MCF 10A (cell line): ENCODE results near the gene ABCB8. TPM values are rescaled to one million over a fixed set of nuclear protein-coding genes. Genes with fewer than 3 reads are reported as not detected.

ENCODE experiments used
- BruUV-seq: library from RNA; stranded (reverse); fragments of 400-500 nt; replicated peaks from 2 replicates; lab custom pipeline; 2021; lab: Mats Ljungman, UMichigan
- CTCF ChIA-PET: fragments of 300-600 bp; sonication (Branson Sonifier 250); formaldehyde crosslinking; extraction: SDS; loops from one replicate; lab custom pipeline; 2021; ENCODE audit warnings: antibody characterized with exemption, inconsistent platforms; lab: Yijun Ruan, JAX
- POLR2A ChIA-PET: fragments of 300-600, 350-650 bp; sonication (Branson Sonifier 250); formaldehyde crosslinking; extraction: SDS; loops from one replicate; lab custom pipeline; 2020; ENCODE audit warnings: antibody characterized with exemption, inconsistent platforms; lab: Yijun Ruan, JAX
- DNase-seq: peaks from one replicate; pipeline ENCODE4 v3.0.0-alpha.2; 2018; ENCODE audit not compliant: unreplicated experiment
- H3K27ac Mint-ChIP-seq: one replicate; pipeline ENCODE4 v1.8.0; 2022; ENCODE audit warnings: mild to moderate bottlenecking, low read depth, mixed read lengths; ENCODE audit not compliant: unreplicated experiment
- H3K27me3 Mint-ChIP-seq: one replicate; pipeline ENCODE4 v1.8.0; 2022; ENCODE audit warnings: mixed read lengths; ENCODE audit not compliant: insufficient read depth, unreplicated experiment
- H3K36me3 Mint-ChIP-seq: one replicate; pipeline ENCODE4 v1.8.0; 2022; ENCODE audit warnings: mild to moderate bottlenecking, moderate library complexity, mixed read lengths; ENCODE audit not compliant: insufficient read depth, unreplicated experiment
- H3K4me1 Mint-ChIP-seq: one replicate; pipeline ENCODE4 v1.8.0; 2022; ENCODE audit warnings: mixed read lengths; ENCODE audit not compliant: insufficient read depth, unreplicated experiment
- H3K4me3 Mint-ChIP-seq: one replicate; pipeline ENCODE4 v1.8.0; 2022; ENCODE audit warnings: mild to moderate bottlenecking, moderate library complexity, mixed read lengths; ENCODE audit not compliant: unreplicated experiment
- H3K9me3 Mint-ChIP-seq: one replicate; pipeline ENCODE4 v1.8.0; 2022; ENCODE audit warnings: mixed read lengths; ENCODE audit not compliant: unreplicated experiment
- CTCF ChIP-seq: fragments of 200-600 bp; IDR thresholded peaks from one replicate; pipeline ENCODE4 v1.8.0; 2022; ENCODE audit warnings: antibody characterized with exemption, mild to moderate bottlenecking; ENCODE audit not compliant: unreplicated experiment
- intact Hi-C: fragments of 100-400 bp; cut with micrococcal nuclease; formaldehyde crosslinking; loops from 2 replicates; pipeline ENCODE4 v1.14.1; 2022
- total RNA-seq: library from RNA; stranded (reverse); gene quantifications from 2 replicates; pipeline ENCODE4 v1.2.3, GENCODE V29; 2022

ABCB8 gene
- total RNA-seq, 1 experiment from 2014 or later, result 73.4 TPM

GRCh38 chr7:151047976-151048815 is 19.9 kb downstream of the ABCB8 start, which contains the start of gene ASIC3:
Gene ASIC3 (plus strand): TSS chr7:151048531. CDS start chr7:151048886, 355 bp downstream.
- intact Hi-C loops, result no loop called here
- H3K36me3 Mint-ChIP-seq, result peaks cover 8% of the 10 kb centered on the region
- no TSS peak for BruUV-seq
- ChIA-PET POLR2A (interaction anchor here (1.1 kb wide), 1 partner anchor 20 kb away, joined by 4 read pairs; the partner anchor contains the start of gene ABCB8), CTCF (interaction anchor here (1.5 kb wide), 1 partner anchor 63 kb away, joined by 4 read pairs; no protein-coding TSS in a partner anchor)
- DNase-seq, result no peak
- peaks cover 10% of the 10 kb centered on the region for H3K4me1 Mint-ChIP-seq
- H3K27ac Mint-ChIP-seq, result peak within 1 kb of the TSS; percentile 50
- TF ChIP-seq CTCF, result no peak
- H3K27me3 Mint-ChIP-seq, result no peaks in the 10 kb centered on the region
- H3K4me3 Mint-ChIP-seq, result no peak within 1 kb of the TSS
- no peaks in the 10 kb centered on the region for H3K9me3 Mint-ChIP-seq

- H3K36me3 Mint-ChIP-seq, result peaks cover 8% of the 10 kb centered on the region
- intact Hi-C loops, result no loop called here
- DNase-seq, result no peak
- H3K4me1 Mint-ChIP-seq, result peaks cover 10% of the 10 kb centered on the region
- no TSS peak for BruUV-seq
- H3K27me3 Mint-ChIP-seq, result no peaks in the 10 kb centered on the region
- no peak overlapping the region for H3K4me3 Mint-ChIP-seq
- no peaks in the 10 kb centered on the region for H3K9me3 Mint-ChIP-seq
- TF ChIP-seq CTCF, result no peak
- ChIA-PET CTCF (no interaction called here), POLR2A (no interaction called here)
- no peak overlapping the region for H3K27ac Mint-ChIP-seq
Observed at GRCh38 chr7:151048911-151049463, 20.7 kb downstream of the ABCB8 start.

GRCh38 chr7:151051108-151051507 is 22.9 kb downstream of the ABCB8 start:
- ChIA-PET POLR2A (no interaction called here), CTCF (interaction anchor here (0.5 to 1.2 kb wide), 3 partner anchors 18 to 251 kb away, joined by 4 to 6 read pairs (median 5); partner anchors contain the start of gene CHPF2)
- Mint-ChIP-seq H3K27me3 (no peaks in the 10 kb centered on the region), H3K27ac (no peak overlapping the region), H3K4me1 (peaks cover 10% of the 10 kb centered on the region), H3K9me3 (no peaks in the 10 kb centered on the region), H3K36me3 (no peaks in the 10 kb centered on the region), H3K4me3 (no peak overlapping the region)
- intact Hi-C loops, result no loop called here
- BruUV-seq, result no TSS peak
- peak; percentile 31 for DNase-seq
- TF ChIP-seq CTCF, result no peak

- no peak for TF ChIP-seq CTCF
- Mint-ChIP-seq H3K27ac (no peak overlapping the region), H3K9me3 (no peaks in the 10 kb centered on the region), H3K27me3 (no peaks in the 10 kb centered on the region), H3K36me3 (no peaks in the 10 kb centered on the region), H3K4me3 (no peak overlapping the region), H3K4me1 (peaks cover 10% of the 10 kb centered on the region)
- intact Hi-C loops, result no loop called here
- BruUV-seq, result no TSS peak
- ChIA-PET POLR2A (interaction anchor here (0.6 kb wide), 1 partner anchor 192 kb away, joined by 3 read pairs; no protein-coding TSS in a partner anchor), CTCF (interaction anchor here (0.6 kb wide), 1 partner anchor 122 kb away, joined by 3 read pairs; no protein-coding TSS in a partner anchor)
- DNase-seq, result no peak
Observed at GRCh38 chr7:151053096-151053495, 24.8 kb downstream of the ABCB8 start.
